ENCODE data around the gene PLEKHA5.

PLEKHA5 gene

GRCh38 chr12:19129122-19129485, 429 bp upstream of the PLEKHA5 start:
- DNase-seq = no peak

- no peak for DNase-seq
Observed at GRCh38 chr12:19130224-19131024, 891 bp downstream of the PLEKHA5 start.

GRCh38 chr12:19131025-19131444, 1.5 kb downstream of the PLEKHA5 start:
- DNase-seq = no peak

- DNase-seq = no peak
Observed at GRCh38 chr12:19138551-19138950, 9.0 kb downstream of the PLEKHA5 start.

GRCh38 chr12:19138956-19139355, 9.4 kb downstream of the PLEKHA5 start:
- no peak for DNase-seq

DNA sequence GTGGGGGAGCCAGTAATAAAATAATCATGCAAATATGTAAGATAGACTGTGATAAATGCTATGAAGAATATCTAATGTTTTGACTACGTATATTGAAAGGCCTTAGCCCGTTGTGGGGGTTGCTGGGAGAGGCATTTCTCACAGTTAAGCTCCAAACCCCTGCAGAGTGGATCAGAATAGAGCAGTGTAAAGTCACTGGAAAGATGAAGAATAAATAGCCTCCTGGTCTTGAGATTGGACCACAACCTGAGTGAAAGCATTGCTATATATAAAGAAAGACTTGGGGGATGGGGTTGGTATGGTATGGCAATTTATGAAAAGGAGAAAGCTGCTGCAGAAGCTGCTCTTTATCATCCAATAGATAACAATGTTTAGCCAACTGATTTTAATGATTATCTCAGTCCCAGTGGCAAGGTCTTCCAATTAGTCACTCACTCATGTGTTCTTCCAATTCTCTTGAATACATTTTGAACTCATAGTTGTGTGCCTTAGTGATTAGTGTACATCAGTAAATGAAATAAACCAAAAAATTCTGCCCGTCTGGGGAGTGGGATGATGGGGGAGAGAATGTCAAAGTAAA, 10.2 kb downstream of the PLEKHA5 start:
- no peak for DNase-seq

DNA sequence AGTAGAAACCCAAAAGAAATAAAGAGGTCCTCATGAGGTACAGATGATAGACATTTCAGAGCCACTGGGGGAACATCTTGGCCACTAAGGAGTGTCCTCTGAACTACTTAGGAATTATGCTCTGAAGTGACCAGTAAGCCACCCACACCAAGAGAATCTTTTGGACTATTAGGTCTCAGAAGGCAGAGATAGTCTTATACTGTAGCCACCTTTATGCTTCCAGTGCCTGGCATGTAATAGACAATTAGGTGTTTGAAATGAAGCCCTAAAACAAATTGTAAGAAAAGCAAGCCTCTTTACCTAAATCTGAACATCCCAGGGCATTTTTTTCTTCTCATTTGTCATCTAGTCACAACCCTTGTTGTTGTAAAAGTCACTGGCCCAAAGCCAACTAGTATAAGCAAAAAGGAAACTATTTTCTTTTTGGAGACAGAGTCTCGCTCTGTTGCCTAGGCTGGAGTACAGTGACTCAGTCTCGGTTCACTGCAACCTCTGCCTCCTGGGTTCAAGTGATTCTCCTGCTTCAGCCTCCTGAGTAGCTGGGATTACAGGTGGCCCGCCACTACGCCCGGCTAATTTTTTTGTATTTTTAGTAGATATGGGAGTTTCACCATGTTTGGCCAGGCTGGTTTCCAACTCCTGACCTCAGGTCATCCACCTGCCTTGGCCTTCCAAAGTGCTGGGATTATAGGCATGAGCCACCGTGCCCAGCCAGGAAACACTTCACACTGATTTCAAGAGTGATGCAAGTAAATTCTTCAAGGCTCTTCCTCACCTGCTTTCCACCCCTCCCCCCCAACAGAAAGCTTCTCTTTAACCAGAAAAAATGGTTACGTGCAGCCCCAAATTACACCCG, 11.1 kb downstream of the PLEKHA5 start:
- DNase-seq = no peak

GRCh38 chr12:19142499-19142898, 13.0 kb downstream of the PLEKHA5 start:
- no peak for DNase-seq

- DNase-seq = no peak
Observed at GRCh38 chr12:19144287-19144686, 14.8 kb downstream of the PLEKHA5 start.

GRCh38 chr12:19144985-19145384, 15.5 kb downstream of the PLEKHA5 start:
- DNase-seq = peak; percentile 15

- no peak for DNase-seq
Observed at GRCh38 chr12:19148860-19149259, 19.3 kb downstream of the PLEKHA5 start.

DNA sequence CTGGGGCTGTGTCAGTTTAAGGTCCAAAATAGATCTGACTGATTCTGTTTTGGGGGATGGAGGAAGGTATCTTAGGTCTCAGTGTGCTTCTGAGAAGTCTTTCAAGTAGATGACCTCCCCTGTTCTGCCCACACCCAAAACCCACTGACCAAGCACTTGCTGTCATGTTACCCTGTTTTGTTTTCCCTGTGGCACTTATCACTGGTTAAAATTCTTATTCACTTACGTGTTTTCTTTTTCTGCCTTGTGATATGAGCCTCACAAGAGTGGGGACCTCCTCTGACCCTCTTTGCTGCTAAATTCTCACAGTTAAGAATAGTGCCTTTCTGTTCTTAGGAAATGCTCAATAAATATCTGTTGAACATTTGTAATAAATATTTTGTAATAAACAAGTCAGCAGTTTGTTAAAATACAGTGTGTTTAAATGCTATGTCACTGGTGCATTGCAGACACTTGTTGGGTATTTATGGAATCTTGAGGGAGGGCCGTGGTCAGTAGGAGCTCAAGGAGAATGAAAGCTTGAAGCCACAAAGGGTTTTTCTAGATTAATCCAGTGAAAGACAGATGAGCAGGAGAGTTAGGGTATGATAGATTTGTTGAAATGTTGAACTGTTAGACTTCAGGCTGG, 20.9 kb downstream of the PLEKHA5 start:
- no peak for DNase-seq

DNA sequence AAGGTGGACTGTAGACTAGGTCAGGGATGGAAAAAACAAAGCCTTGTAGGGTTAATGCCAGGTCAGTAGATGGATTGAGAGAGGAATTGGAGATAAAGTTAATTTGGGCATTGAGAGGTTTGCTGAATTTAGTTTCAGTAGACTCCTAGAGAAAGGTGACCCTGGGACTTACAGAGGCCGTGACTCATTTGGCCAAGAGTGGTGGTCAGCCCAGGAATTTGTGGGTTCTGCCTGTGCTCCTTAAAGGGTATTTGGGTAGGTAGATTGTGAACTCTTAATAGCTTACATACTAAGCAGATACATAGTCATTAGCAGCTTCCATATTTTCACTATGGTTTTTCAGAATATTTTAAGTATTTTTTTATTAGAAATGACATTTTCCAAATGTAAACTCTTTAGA, 21.8 kb downstream of the PLEKHA5 start:
- DNase-seq = no peak

DNA sequence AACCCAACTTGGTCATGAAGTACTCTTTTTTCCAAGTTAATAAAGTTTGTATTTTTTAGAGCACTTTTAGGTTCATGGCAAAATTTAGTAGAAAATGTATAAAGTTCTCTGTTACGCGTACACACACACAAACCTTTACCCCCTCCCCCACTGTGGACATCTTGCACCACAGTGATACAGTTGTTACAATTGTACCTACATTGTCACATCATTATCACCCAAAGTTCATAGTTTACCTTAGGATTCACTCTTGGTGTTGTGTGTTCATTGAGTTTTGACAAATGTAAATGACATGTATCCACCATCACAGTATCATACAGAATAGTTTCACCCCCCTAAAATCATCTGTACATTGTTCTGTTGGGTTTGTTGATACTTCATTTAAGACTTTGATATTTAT, 23.9 kb downstream of the PLEKHA5 start:
- no peak for DNase-seq

GRCh38 chr12:19154686-19155085, 25.2 kb downstream of the PLEKHA5 start:
- DNase-seq = no peak

GRCh38 chr12:19155981-19156734, 26.6 kb downstream of the PLEKHA5 start:
- DNase-seq = no peak

GRCh38 chr12:19158923-19159322, 29.4 kb downstream of the PLEKHA5 start:
- DNase-seq = no peak

DNA sequence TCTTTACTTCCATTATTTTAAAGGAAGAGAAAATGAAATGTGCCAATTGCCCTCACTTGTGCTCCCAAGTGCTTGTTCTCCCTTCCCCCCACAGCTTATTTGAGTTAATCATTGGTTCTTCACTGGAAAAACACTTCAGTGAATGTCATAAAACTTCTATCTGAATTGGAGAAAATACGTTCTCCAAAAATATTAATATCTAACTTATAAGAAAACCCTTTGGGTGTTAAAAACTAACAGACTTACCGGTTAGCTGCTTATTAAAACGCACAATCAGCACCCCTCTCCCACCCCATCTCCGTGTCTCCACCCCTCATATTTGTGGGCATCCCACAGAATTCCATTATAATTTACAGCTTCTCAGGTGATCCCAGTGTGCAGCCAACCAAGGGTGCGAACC, 31.7 kb downstream of the PLEKHA5 start:
- no peak for DNase-seq

DNA sequence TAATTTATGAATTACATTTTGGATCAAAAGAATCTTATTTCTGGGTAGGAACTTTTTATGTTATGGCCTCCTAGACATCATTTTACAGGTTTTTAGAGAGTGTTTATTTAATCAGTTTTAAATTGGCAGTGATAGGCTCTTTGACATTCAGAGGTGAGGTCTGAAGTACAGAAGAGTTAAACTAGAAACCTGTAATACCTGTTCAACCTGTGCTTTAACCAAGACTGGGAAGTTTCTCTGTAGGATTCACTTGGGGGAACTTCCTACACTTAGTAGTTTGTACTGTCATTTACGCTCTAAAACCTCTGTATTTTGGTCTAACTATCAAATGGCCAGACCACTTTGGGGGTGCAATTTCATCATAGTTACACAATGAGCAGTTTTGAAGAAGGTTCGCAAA, 35.9 kb downstream of the PLEKHA5 start:
- no peak for DNase-seq

GRCh38 chr12:19166387-19166786, 36.9 kb downstream of the PLEKHA5 start:
- no peak for DNase-seq

- no peak for DNase-seq
Observed at GRCh38 chr12:19166956-19167355, 37.4 kb downstream of the PLEKHA5 start.

- DNase-seq = no peak
Observed at GRCh38 chr12:19167708-19168107, 38.2 kb downstream of the PLEKHA5 start.

DNA sequence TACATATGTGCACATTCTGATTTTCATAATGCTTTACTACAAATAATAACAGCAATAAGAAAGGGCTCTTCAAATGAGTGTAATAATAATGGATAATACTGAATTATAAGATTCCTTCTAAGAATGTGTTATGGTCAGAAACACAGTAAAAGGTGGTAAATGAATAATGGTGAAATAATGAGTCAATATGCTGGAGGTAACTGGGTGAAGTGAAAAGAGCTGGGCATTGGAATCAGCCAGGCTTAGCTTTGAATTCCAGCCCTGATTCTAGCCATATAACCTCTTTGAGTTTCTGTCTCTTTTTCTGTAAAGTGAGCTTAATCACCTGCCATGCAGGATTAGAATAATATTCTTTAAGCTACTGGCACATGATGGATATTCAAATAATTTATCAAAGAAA, 39.1 kb downstream of the PLEKHA5 start:
- DNase-seq = no peak

All from NCI-H526 treated with DMSO at 0.1 percent for 48 hours (cell line).